ENCODE results near the gene UPK3BL2.
"Not testable (repeated sequence)": the region's sequence is repeated elsewhere in the genome, so short reads cannot be mapped to it uniquely, and the experiment has no call there.

DNA sequence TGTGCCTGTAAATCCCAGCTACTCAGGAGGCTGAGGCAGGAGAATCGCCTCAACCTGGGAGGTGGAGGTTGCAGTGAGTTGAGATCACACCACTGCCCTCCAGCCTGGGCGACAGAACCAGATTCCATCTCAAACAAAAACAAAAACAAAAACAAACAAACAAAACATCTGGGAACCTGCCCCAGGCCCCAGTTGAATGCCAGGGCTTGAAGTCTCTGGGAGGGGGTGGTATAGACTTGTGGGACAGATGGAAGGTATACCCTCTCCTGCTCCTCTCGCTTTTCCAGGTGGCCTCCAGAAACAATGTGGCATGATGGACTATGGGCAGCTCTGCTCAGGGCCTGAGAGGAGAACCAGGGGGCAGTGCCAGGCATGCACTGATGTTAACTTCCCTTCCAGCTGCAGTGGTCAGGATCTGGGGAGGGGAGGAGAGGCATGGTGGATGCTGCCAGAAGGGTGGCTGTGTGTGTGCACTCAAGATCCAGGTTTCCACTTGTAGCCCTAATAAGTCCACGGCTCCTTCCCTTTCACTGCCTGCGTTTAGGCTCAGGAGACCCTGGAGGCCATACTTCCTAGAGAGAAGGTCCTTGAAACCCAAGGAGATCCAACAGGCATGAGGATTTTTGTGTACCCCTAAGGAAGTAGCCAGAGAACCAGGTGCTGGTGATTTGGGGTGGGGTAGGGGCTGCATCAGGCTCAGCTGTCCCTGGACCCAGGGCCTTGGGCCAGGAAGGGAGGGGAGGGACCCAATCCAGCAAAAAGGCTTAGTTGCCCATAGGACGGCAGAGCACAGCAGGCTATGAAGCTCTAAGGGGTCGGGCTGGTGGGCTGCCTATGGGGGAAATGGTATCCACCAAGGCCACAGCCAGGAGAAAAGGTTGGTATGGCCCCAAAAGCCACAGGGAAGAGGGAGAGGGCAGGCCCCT, 34.1 kb upstream of the UPK3BL2 start:
- TF ChIP-seq, protein P1, sequence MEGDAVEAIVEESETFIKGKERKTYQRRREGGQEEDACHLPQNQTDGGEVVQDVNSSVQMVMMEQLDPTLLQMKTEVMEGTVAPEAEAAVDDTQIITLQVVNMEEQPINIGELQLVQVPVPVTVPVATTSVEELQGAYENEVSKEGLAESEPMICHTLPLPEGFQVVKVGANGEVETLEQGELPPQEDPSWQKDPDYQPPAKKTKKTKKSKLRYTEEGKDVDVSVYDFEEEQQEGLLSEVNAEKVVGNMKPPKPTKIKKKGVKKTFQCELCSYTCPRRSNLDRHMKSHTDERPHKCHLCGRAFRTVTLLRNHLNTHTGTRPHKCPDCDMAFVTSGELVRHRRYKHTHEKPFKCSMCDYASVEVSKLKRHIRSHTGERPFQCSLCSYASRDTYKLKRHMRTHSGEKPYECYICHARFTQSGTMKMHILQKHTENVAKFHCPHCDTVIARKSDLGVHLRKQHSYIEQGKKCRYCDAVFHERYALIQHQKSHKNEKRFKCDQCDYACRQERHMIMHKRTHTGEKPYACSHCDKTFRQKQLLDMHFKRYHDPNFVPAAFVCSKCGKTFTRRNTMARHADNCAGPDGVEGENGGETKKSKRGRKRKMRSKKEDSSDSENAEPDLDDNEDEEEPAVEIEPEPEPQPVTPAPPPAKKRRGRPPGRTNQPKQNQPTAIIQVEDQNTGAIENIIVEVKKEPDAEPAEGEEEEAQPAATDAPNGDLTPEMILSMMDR (conservative IDR thresholded peaks at IDR 0.05 in 1 of 2, IDR thresholded peaks at IDR 0.05 in 1 of 2; ENCODE audit: extremely low read depth in 1 of 2, insufficient read depth in 1 of 2, low read depth in 1 of 2, low read length in 2 of 2): not testable (repeated sequence)
- not testable (repeated sequence) for TF ChIP-seq EZH2 (IDR thresholded peaks at IDR 0.05; ENCODE audit: borderline replicate concordance, low read length)
